ENCODE measurements around the gene FCN1.

DNA sequence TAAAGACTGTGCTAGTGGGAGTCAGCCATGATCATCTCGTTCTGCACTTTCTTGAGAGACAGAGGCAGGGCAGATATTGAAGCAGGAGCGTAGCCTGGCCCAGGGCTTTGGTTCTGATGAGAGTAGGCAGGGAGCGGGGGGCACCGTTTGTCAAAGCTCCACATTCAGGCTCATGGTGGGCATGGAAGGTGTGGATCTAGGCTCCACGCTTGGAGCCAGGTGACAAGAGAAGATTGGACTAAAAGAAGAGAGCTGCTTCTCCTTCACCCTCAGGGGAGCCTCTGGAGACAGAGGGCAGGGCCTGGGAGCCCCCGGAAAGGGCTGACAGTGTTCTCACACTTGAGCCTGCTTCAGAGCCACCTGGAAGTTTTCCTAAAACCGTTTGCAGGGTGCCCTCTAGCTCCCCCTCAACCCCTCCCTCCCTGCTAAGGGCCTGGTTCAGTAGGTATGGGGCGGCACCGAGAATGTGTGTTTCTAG is 61.8 kb downstream of the FCN1 start:
- TF ChIP-seq, protein P1, sequence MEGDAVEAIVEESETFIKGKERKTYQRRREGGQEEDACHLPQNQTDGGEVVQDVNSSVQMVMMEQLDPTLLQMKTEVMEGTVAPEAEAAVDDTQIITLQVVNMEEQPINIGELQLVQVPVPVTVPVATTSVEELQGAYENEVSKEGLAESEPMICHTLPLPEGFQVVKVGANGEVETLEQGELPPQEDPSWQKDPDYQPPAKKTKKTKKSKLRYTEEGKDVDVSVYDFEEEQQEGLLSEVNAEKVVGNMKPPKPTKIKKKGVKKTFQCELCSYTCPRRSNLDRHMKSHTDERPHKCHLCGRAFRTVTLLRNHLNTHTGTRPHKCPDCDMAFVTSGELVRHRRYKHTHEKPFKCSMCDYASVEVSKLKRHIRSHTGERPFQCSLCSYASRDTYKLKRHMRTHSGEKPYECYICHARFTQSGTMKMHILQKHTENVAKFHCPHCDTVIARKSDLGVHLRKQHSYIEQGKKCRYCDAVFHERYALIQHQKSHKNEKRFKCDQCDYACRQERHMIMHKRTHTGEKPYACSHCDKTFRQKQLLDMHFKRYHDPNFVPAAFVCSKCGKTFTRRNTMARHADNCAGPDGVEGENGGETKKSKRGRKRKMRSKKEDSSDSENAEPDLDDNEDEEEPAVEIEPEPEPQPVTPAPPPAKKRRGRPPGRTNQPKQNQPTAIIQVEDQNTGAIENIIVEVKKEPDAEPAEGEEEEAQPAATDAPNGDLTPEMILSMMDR (conservative IDR thresholded peaks at IDR 0.05 in 1 of 2, IDR thresholded peaks at IDR 0.05 in 1 of 2; ENCODE audit: low read depth in 1 of 2, low read length in 2 of 2) = no peak
- TF ChIP-seq EZH2 (IDR thresholded peaks at IDR 0.05; ENCODE audit: low read length, missing control alignments) = no peak

All from fibroblast of lung (primary cell).